Lung (tissue), 12 donors: ENCODE data around the gene GMIP. TPM values are rescaled to one million over a fixed set of nuclear protein-coding genes. Genes with fewer than 3 reads are reported as not detected.

Experiments
- ATAC-seq: fragments of 200-7000 bp; cut with Tn5 transposase; one replicate; pipeline ENCODE4 v1.9.1; 2020; ENCODE audit warnings: moderate number of reproducible peaks; ENCODE audit not compliant: insufficient read depth, low FRiP score
- DNase-seq, 3 donors: peaks; one replicate each; pipeline ENCODE4 v3.0.0-alpha.2; 2013 to 2017
- H3K27ac ChIP-seq, 2 donors: one replicate each; pipeline ENCODE4 v1.5.1; 2013; ENCODE audit warnings: mild to moderate bottlenecking in 2 of 2, moderate library complexity in 2 of 2, control low read depth in 1 of 2, inconsistent platforms in 1 of 2, low read depth in 1 of 2, low read length in 1 of 2
- H3K27me3 ChIP-seq, 3 donors: one replicate each; pipeline ENCODE4 v1.5.1; 2013; ENCODE audit warnings: low read length in 2 of 3; ENCODE audit not compliant: control insufficient read depth in 3 of 3, insufficient read depth in 3 of 3
- H3K36me3 ChIP-seq, 4 donors: one replicate each; pipeline ENCODE4 v1.5.1; 2013; ENCODE audit warnings: low read length in 4 of 4, mild to moderate bottlenecking in 1 of 4, moderate library complexity in 1 of 4; ENCODE audit not compliant: control insufficient read depth in 4 of 4, insufficient read depth in 4 of 4
- H3K4me1 ChIP-seq, 5 donors: one replicate each; pipeline ENCODE4 v1.5.1; 2013; ENCODE audit warnings: low read length in 5 of 5, mild to moderate bottlenecking in 2 of 5, moderate library complexity in 1 of 5; ENCODE audit not compliant: control insufficient read depth in 5 of 5, insufficient read depth in 5 of 5
- H3K4me3 ChIP-seq: one replicate; pipeline ENCODE4 v1.5.1; 2013; ENCODE audit warnings: mild to moderate bottlenecking, control low read depth, moderate library complexity
- H3K9ac ChIP-seq, 2 donors: one replicate each; pipeline ENCODE4 v1.5.1; 2013; ENCODE audit warnings: low read length in 2 of 2, control low read depth in 1 of 2; ENCODE audit not compliant: insufficient read depth in 1 of 2
- H3K9me3 ChIP-seq, 4 donors: one replicate each; pipeline ENCODE4 v1.5.1; 2013; ENCODE audit warnings: low read length in 3 of 4, mild to moderate bottlenecking in 1 of 4, moderate library complexity in 1 of 4; ENCODE audit not compliant: control insufficient read depth in 4 of 4, insufficient read depth in 3 of 4
- CTCF ChIP-seq: IDR thresholded peaks from 2 replicates; pipeline ENCODE4 v1.5.1; 2012; ENCODE audit warnings: mild to moderate bottlenecking; ENCODE audit errors: control extremely low read depth, extremely low read depth
- WGBS, 2 donors: extraction: QIAGEN DNeasy Blood & Tissue Kit; methylation state at CpG; one replicate each; pipeline ENCODE4 v1.1.7; 2013; 5-methylcytosine and 5-hydroxymethylcytosine counted together
- polyA plus RNA-seq, 2 donors: library from polyadenylated mRNA; stranded (reverse); fragments of 200-250 nt; gene quantifications; one replicate each; pipeline ENCODE4 v1.2.1, GENCODE V29; 2013
- total RNA-seq, 2 donors: library from RNA; depleted of rRNA in 1 of 2; stranded (reverse); fragments of >200 nt in 1 of 2; gene quantifications; one replicate each; pipeline ENCODE4 v1.2.1, GENCODE V29; 2014 to 2021
- donor health status: control.
- donor health status: control.
- donor health status: Bipolar disorder and iron deficiency.
- donor health status: healthy.
- donor health status: DM: yes; HTN: yes; CAD: no.

Gene GMIP
- total and polyA plus RNA-seq, 4 donors = 13.1 to 54.1 (median 31.6) TPM

DNA sequence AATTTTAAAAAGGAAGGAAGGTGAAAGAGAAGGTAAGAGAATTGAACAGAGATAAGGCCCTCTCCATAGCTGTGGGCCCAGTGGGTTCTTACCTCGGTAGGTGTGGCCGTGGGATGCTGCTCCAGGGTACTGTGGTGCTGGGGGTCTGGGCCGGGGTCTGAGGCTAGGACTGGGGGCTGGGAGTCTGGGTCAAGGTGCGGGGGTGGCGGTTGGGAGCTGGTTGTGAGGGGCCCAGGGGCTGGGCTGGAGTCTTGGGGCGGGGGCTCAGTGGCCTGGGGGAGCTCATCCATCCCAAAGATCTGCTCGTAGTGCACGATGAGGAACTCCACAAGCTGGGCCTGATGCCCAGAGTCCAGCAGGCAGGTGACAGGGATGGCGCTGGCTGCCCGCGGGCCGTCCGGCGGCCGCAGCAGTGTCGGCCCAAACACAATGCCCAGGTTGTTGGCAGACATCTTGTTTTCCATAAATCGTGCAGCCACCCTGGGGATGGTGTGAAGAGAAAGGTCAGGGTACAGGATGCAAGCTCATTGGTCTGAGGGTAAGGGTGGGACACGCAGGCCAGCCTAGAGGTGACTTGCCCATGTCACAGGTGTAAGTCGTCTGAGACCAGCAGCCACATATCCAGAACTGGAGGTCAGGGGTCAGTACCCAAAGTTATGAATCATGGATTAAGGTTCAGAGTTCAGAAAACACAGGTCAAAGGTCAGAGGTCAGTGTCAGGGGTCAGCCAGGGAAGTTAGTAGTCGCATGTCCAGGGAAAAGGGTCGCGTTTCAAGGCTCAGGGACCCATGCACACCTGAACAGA is 9.5 kb downstream of the GMIP start:
- ATAC-seq (no peak), DNase-seq (no peak)
- H3K9me3 ChIP-seq = no peaks in the 10 kb centered on the region
- no peak for TF ChIP-seq CTCF
- no peak overlapping the region for H3K4me3 ChIP-seq
- WGBS, 2 donors = 95 to 97% methylated on average over 22 of the region's 22 CpGs
- H3K27ac ChIP-seq = no peak overlapping the region
- no peaks in the 10 kb centered on the region for H3K27me3 ChIP-seq
- H3K36me3 ChIP-seq = peaks cover 0 to 40% (median 18%) of the 10 kb centered on the region in 4 donors
- H3K9ac ChIP-seq = no peak overlapping the region
- H3K4me1 ChIP-seq = no peaks in the 10 kb centered on the region

DNA sequence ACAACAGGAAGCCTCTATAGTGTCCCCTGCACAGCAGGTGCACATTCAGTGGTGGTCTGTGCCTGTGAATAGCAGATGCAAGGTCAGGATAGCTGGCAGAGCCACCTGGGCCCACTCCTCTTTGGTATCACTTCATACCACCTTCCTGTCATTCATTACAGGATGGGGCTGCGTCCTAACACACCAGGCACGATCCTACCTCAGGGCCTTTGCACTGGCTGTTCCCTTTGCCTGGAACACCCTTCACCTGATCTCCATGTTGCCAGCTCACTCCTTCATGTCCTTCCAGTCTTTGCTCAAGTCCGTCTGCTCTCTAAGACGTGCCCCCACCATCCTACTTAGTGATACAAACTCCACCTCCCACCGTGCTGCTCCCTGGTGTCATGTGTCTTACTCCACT is 10.8 kb downstream of the GMIP start:
- peaks cover 0 to 34% (median 18%) of the 10 kb centered on the region in 4 donors for H3K36me3 ChIP-seq
- WGBS, 2 donors = 85 to 94% methylated on average over 5 of the region's 5 CpGs

DNA sequence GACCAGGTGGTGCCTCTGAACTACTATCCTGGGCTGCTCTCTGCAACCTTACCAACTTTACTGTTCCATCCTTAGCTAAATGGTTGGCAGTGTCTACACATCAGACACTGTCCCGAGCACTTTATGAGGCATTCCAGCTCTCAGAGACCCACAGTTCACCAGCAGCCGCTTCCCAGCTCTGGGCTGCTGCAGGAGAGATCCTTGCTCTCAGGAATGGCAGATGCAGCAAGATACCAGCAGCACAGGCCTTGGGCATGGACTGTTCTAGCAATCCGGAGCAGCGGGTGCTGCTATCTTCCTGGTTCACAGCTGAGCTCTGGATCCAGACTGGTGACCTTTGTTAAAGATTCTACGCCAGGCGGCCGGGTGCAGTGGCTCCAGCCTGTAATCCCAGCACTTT is 12.1 kb downstream of the GMIP start:
- WGBS, 2 donors = 95% methylated on average over 7 of the region's 7 CpGs
- no peaks in the 10 kb centered on the region for H3K9me3 ChIP-seq
- ATAC-seq (no peak), DNase-seq (no peak)
- no peak overlapping the region for H3K9ac ChIP-seq
- no peaks in the 10 kb centered on the region for H3K27me3 ChIP-seq
- TF ChIP-seq CTCF = no peak
- peaks cover 0 to 12% (median 0%) of the 10 kb centered on the region in 5 donors for H3K4me1 ChIP-seq
- H3K36me3 ChIP-seq = peaks cover 0 to 27% (median 16%) of the 10 kb centered on the region in 4 donors
- no peak overlapping the region for H3K4me3 ChIP-seq
- no peak overlapping the region for H3K27ac ChIP-seq

More for the DNA sequence above, 10.8 kb downstream of the GMIP start:
- no peaks in the 10 kb centered on the region for H3K9me3 ChIP-seq
- H3K27ac ChIP-seq = no peak overlapping the region
- H3K4me1 ChIP-seq = peaks cover 0 to 3% (median 0%) of the 10 kb centered on the region in 5 donors
- no peak for TF ChIP-seq CTCF
- H3K9ac ChIP-seq = no peak overlapping the region
- no peak for ATAC-seq
- H3K27me3 ChIP-seq = no peaks in the 10 kb centered on the region
- H3K4me3 ChIP-seq = no peak overlapping the region
- no peak for DNase-seq
